ENCODE results near the gene XKR3.

DNA sequence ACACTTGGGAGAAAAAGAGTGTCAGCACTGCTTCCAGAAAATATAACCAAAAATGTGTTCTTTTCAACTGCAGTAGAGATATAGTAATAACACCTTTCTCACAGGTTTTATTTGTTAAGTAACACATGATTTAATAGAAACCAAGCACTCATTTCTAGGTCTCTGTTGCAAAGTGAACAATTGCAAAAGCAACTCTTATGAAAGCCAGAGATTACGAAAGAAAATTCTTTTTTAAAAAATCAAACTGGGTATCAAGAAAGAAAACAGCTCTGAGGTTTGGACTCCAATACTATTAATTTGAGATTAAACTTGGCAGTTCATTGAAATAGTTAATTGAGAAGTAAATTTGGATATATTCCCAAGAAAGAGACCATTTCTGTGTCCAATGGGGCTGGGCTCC is 9.8 kb upstream of the XKR3 start:
- TF ChIP-seq, protein P1, sequence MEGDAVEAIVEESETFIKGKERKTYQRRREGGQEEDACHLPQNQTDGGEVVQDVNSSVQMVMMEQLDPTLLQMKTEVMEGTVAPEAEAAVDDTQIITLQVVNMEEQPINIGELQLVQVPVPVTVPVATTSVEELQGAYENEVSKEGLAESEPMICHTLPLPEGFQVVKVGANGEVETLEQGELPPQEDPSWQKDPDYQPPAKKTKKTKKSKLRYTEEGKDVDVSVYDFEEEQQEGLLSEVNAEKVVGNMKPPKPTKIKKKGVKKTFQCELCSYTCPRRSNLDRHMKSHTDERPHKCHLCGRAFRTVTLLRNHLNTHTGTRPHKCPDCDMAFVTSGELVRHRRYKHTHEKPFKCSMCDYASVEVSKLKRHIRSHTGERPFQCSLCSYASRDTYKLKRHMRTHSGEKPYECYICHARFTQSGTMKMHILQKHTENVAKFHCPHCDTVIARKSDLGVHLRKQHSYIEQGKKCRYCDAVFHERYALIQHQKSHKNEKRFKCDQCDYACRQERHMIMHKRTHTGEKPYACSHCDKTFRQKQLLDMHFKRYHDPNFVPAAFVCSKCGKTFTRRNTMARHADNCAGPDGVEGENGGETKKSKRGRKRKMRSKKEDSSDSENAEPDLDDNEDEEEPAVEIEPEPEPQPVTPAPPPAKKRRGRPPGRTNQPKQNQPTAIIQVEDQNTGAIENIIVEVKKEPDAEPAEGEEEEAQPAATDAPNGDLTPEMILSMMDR (IDR thresholded peaks at IDR 0.05) = no peak
- TF ChIP-seq POLR2A (IDR thresholded peaks at IDR 0.05) = no peak

Measured in Peyer's patch (tissue), 4 donors.